WTC11 (cell line): Measurements from ENCODE around the gene ISCU. TPM values are rescaled to one million over a fixed set of nuclear protein-coding genes. Genes with fewer than 3 reads are reported as not detected.

Source experiments
- ATAC-seq: fragments of 200-7000 bp; cut with Tn5 transposase; 2 replicates; pipeline ENCODE4 v1.10.0; 2021; ENCODE audit warnings: mild to moderate bottlenecking, moderate library complexity
- CTCF ChIA-PET: fragments of 300-600 bp; sonication (Branson Sonifier 250); formaldehyde crosslinking; loops from one replicate; lab custom pipeline; 2021; ENCODE audit warnings: antibody characterized with exemption; lab: Charles Lee
- POLR2A ChIA-PET: fragments of 350-600 bp; sonication (Branson Sonifier 250); formaldehyde crosslinking; loops from one replicate; lab custom pipeline; 2021; ENCODE audit warnings: antibody characterized with exemption; lab: Charles Lee
- DNase-seq: peaks from one replicate; pipeline ENCODE4 v3.0.0; 2021; ENCODE audit warnings: low spot score
- H3K27ac Mint-ChIP-seq: 2 replicates; pipeline ENCODE4 v1.8.0; 2021; ENCODE audit warnings: mixed read lengths
- H3K27me3 Mint-ChIP-seq: 2 replicates; pipeline ENCODE4 v1.8.0; 2021; ENCODE audit warnings: low read depth, mild to moderate bottlenecking, moderate library complexity, mixed read lengths
- H3K36me3 Mint-ChIP-seq: 2 replicates; pipeline ENCODE4 v1.8.0; 2021; ENCODE audit warnings: mixed read lengths
- H3K4me1 Mint-ChIP-seq: 2 replicates; pipeline ENCODE4 v1.8.0; 2022; ENCODE audit warnings: mixed read lengths
- H3K4me3 Mint-ChIP-seq: 2 replicates; pipeline ENCODE4 v1.8.0; 2021; ENCODE audit warnings: mild to moderate bottlenecking, moderate library complexity, mixed read lengths
- H3K9me3 Mint-ChIP-seq: 2 replicates; pipeline ENCODE4 v1.8.0; 2021; ENCODE audit warnings: mixed read lengths
- CREB1 ChIP-seq: sonication (generic); formaldehyde crosslinking; IDR thresholded peaks from 2 replicates; pipeline ENCODE4 v1.8.0; 2023; ENCODE audit warnings: mild to moderate bottlenecking, missing genetic modification reagents
- E2F1 ChIP-seq: sonication (generic); formaldehyde crosslinking; IDR thresholded peaks from 2 replicates; pipeline ENCODE4 v1.8.0; 2022; ENCODE audit warnings: mild to moderate bottlenecking, missing genetic modification reagents
- NR3C1 ChIP-seq: sonication (generic); formaldehyde crosslinking; conservative IDR thresholded peaks from 2 replicates; pipeline ENCODE4 v1.8.1; 2023; ENCODE audit warnings: low read depth, mild to moderate bottlenecking, missing genetic modification reagents
- OVOL2 ChIP-seq: fragments of 250-450 bp; sonication (Bioruptor Pico); IDR thresholded peaks from 2 replicates; pipeline ENCODE4 v1.9.0; 2021; ENCODE audit warnings: mild to moderate bottlenecking, borderline replicate concordance
- RELA ChIP-seq: sonication (generic); formaldehyde crosslinking; IDR thresholded peaks from 2 replicates; pipeline ENCODE4 v1.8.1; 2022; ENCODE audit warnings: missing genetic modification reagents, mild to moderate bottlenecking, borderline replicate concordance
- SOX15 ChIP-seq: fragments of 250-450 bp; sonication (Bioruptor Pico); IDR thresholded peaks from 2 replicates; pipeline ENCODE4 v1.9.0; 2021; ENCODE audit warnings: mild to moderate bottlenecking
- SP1 ChIP-seq: sonication (generic); formaldehyde crosslinking; conservative IDR thresholded peaks from 2 replicates; pipeline ENCODE4 v1.8.1; 2022; ENCODE audit warnings: missing genetic modification reagents
- ZBTB21 ChIP-seq: sonication (generic); formaldehyde crosslinking; IDR thresholded peaks from 2 replicates; pipeline ENCODE4 v1.8.1; 2023; ENCODE audit warnings: mild to moderate bottlenecking, missing genetic modification reagents, borderline replicate concordance
- ZNF219 ChIP-seq: sonication (generic); formaldehyde crosslinking; IDR thresholded peaks from 2 replicates; pipeline ENCODE4 v1.8.0; 2023; ENCODE audit warnings: missing genetic modification reagents, mild to moderate bottlenecking, borderline replicate concordance
- ZNF263 ChIP-seq: sonication (generic); formaldehyde crosslinking; IDR thresholded peaks from 2 replicates; pipeline ENCODE4 v1.8.1; 2022; ENCODE audit warnings: low read depth, mild to moderate bottlenecking, moderate library complexity, missing genetic modification reagents
- total RNA-seq: library from RNA; stranded (reverse); gene quantifications from 3 replicates; pipeline ENCODE4 v1.2.3, GENCODE V29; 2021
- TF ChIP-seq, protein P1 (sequence below): fragments of 250-450 bp; sonication (Bioruptor Pico); IDR thresholded peaks from 2 replicates; pipeline ENCODE4 v1.9.0; 2021; ENCODE audit warnings: mild to moderate bottlenecking
- TF ChIP-seq, protein P2 (sequence below): sonication (generic); formaldehyde crosslinking; IDR thresholded peaks from 2 replicates; pipeline ENCODE4 v1.8.1; 2022; ENCODE audit warnings: mild to moderate bottlenecking, missing genetic modification reagents, moderate library complexity, borderline replicate concordance
- TF ChIP-seq, protein P3 (sequence below): sonication (generic); formaldehyde crosslinking; IDR thresholded peaks from 2 replicates; pipeline ENCODE4 v1.8.1; 2023; ENCODE audit warnings: mild to moderate bottlenecking, missing genetic modification reagents, moderate library complexity
- TF ChIP-seq, protein P4 (sequence below): fragments of 250-450 bp; sonication (Bioruptor Pico); IDR thresholded peaks from 2 replicates; pipeline ENCODE4 v1.9.0; 2021; ENCODE audit warnings: mild to moderate bottlenecking, borderline replicate concordance
- TF ChIP-seq, protein P5 (sequence below): sonication (generic); formaldehyde crosslinking; IDR thresholded peaks from 2 replicates; pipeline ENCODE4 v1.8.1; 2023; ENCODE audit warnings: mild to moderate bottlenecking, missing genetic modification reagents

Gene ISCU
- total RNA-seq, 1 experiment from 2014 or later = 85.9 TPM

DNA sequence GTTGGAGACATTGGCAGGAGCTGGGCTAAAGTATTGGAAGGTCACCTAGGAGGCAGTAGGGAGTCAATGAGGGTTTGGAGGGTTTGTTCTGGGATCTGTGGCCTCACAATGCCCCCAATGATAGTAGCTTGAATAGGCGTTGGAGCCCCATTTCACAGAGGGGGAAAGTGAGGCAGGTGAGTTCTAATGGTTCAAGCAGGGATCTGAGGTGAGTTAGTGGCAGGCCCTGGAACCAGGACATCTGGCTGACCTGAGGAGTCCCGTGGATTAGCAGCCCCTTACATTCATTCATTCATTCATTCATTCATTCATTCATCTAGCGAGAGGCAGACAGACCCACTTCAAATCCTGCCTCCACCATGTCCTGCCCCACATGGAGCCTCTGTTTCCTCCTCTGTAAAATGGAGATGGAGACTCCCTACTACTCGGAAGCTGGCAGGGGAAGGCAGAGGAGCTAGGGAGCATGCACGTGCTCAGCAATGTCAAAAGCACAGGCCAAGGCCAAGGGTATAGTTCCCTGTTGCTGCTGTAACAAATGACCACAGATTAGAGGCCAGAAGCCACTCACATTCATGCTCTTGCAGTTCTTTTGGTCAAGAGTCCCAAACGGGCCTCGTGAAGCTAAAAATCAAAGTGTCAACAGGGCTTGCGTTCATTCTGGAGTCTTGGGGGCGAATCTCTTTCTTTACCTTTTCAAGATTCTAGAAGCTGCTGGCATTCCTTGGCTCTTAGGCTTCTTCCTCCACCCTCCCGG is 37.7 kb downstream of the ISCU start (continued):
- TF ChIP-seq, protein P1, sequence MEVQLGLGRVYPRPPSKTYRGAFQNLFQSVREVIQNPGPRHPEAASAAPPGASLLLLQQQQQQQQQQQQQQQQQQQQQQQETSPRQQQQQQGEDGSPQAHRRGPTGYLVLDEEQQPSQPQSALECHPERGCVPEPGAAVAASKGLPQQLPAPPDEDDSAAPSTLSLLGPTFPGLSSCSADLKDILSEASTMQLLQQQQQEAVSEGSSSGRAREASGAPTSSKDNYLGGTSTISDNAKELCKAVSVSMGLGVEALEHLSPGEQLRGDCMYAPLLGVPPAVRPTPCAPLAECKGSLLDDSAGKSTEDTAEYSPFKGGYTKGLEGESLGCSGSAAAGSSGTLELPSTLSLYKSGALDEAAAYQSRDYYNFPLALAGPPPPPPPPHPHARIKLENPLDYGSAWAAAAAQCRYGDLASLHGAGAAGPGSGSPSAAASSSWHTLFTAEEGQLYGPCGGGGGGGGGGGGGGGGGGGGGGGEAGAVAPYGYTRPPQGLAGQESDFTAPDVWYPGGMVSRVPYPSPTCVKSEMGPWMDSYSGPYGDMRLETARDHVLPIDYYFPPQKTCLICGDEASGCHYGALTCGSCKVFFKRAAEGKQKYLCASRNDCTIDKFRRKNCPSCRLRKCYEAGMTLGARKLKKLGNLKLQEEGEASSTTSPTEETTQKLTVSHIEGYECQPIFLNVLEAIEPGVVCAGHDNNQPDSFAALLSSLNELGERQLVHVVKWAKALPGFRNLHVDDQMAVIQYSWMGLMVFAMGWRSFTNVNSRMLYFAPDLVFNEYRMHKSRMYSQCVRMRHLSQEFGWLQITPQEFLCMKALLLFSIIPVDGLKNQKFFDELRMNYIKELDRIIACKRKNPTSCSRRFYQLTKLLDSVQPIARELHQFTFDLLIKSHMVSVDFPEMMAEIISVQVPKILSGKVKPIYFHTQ (CRISPR knock-in tag) = no peak
- TF ChIP-seq CREB1 (CRISPR knock-in tag) (no peak), E2F1 (no peak), NR3C1 (CRISPR knock-in tag) (no peak), RELA (CRISPR knock-in tag) (no peak), SP1 (CRISPR knock-in tag) (no peak), ZNF263 (CRISPR knock-in tag) (no peak), ZNF219 (no peak), OVOL2 (no peak)
- TF ChIP-seq, protein P2, sequence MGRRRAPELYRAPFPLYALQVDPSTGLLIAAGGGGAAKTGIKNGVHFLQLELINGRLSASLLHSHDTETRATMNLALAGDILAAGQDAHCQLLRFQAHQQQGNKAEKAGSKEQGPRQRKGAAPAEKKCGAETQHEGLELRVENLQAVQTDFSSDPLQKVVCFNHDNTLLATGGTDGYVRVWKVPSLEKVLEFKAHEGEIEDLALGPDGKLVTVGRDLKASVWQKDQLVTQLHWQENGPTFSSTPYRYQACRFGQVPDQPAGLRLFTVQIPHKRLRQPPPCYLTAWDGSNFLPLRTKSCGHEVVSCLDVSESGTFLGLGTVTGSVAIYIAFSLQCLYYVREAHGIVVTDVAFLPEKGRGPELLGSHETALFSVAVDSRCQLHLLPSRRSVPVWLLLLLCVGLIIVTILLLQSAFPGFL (CRISPR knock-in tag) = no peak
- TF ChIP-seq, protein P3, sequence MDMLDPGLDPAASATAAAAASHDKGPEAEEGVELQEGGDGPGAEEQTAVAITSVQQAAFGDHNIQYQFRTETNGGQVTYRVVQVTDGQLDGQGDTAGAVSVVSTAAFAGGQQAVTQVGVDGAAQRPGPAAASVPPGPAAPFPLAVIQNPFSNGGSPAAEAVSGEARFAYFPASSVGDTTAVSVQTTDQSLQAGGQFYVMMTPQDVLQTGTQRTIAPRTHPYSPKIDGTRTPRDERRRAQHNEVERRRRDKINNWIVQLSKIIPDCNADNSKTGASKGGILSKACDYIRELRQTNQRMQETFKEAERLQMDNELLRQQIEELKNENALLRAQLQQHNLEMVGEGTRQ = no peak

- CTCF ChIA-PET = interaction anchor here (1.0 to 2.4 kb wide), 4 partner anchors 12 to 39 kb away, joined by 3 to 9 read pairs (median 6); partner anchors contain the start of gene ISCU
- H3K9me3 Mint-ChIP-seq = no peaks in the 10 kb centered on the region
- no peak for ATAC-seq
Measured at GRCh38 chr12:108600702-108601007, 38.3 kb downstream of the ISCU start.

More at GRCh38 chr12:108600702-108601007, 38.3 kb downstream of the ISCU start:
- Mint-ChIP-seq H3K4me1 (peaks cover 13% of the 10 kb centered on the region), H3K27ac (no peak overlapping the region), H3K27me3 (no peaks in the 10 kb centered on the region), H3K4me3 (no peak overlapping the region), H3K36me3 (no peaks in the 10 kb centered on the region)
- POLR2A ChIA-PET = interaction anchor here (1.1 kb wide), 1 partner anchor 12 kb away, joined by 3 read pairs; no protein-coding TSS in a partner anchor
- no peak for DNase-seq
- no peak for TF ChIP-seq ZBTB21
- TF ChIP-seq, protein P4, sequence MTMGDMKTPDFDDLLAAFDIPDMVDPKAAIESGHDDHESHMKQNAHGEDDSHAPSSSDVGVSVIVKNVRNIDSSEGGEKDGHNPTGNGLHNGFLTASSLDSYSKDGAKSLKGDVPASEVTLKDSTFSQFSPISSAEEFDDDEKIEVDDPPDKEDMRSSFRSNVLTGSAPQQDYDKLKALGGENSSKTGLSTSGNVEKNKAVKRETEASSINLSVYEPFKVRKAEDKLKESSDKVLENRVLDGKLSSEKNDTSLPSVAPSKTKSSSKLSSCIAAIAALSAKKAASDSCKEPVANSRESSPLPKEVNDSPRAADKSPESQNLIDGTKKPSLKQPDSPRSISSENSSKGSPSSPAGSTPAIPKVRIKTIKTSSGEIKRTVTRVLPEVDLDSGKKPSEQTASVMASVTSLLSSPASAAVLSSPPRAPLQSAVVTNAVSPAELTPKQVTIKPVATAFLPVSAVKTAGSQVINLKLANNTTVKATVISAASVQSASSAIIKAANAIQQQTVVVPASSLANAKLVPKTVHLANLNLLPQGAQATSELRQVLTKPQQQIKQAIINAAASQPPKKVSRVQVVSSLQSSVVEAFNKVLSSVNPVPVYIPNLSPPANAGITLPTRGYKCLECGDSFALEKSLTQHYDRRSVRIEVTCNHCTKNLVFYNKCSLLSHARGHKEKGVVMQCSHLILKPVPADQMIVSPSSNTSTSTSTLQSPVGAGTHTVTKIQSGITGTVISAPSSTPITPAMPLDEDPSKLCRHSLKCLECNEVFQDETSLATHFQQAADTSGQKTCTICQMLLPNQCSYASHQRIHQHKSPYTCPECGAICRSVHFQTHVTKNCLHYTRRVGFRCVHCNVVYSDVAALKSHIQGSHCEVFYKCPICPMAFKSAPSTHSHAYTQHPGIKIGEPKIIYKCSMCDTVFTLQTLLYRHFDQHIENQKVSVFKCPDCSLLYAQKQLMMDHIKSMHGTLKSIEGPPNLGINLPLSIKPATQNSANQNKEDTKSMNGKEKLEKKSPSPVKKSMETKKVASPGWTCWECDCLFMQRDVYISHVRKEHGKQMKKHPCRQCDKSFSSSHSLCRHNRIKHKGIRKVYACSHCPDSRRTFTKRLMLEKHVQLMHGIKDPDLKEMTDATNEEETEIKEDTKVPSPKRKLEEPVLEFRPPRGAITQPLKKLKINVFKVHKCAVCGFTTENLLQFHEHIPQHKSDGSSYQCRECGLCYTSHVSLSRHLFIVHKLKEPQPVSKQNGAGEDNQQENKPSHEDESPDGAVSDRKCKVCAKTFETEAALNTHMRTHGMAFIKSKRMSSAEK (CRISPR knock-in tag) = no peak
- TF ChIP-seq, protein P5, sequence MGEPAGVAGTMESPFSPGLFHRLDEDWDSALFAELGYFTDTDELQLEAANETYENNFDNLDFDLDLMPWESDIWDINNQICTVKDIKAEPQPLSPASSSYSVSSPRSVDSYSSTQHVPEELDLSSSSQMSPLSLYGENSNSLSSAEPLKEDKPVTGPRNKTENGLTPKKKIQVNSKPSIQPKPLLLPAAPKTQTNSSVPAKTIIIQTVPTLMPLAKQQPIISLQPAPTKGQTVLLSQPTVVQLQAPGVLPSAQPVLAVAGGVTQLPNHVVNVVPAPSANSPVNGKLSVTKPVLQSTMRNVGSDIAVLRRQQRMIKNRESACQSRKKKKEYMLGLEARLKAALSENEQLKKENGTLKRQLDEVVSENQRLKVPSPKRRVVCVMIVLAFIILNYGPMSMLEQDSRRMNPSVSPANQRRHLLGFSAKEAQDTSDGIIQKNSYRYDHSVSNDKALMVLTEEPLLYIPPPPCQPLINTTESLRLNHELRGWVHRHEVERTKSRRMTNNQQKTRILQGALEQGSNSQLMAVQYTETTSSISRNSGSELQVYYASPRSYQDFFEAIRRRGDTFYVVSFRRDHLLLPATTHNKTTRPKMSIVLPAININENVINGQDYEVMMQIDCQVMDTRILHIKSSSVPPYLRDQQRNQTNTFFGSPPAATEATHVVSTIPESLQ = no peak
- no peak for TF ChIP-seq SOX15 (CRISPR knock-in tag)
